ENCODE data around the gene ZDHHC8.

DNA sequence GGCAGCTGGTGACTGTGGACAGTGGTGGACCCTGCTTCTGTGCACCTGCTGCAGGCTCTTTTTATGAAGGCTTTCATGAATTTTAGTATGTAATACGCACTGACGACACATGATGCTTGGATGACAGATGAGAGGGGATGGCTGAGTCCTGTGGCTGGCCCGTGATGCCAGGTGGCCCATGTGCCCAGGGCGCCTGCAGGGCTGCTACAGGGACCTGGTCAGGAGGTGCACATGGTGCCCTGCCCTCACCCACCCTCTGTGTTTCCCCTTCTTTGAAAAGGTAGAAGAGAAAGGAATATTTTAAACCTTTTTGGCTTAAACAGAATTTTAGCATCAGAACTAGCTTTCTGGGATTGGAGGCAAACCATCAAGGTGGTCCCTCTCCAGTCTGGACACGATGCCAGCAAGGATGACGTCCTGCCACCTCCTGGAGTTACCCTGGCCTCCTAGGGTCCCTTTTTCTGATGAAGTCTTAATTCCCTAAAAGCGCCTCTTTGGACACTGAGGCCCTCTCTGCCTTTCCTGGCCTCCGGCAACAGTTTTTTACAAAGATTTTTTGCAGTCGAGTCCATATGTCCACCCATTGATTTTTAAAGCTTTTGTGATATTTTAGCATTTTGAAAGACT is 21.1 kb upstream of the ZDHHC8 start:
- TF ChIP-seq EZH2 (IDR thresholded peaks at IDR 0.05; ENCODE audit: borderline replicate concordance, low read depth, low read length, severe bottlenecking) (no peak), CTCF (IDR thresholded peaks at IDR 0.05; ENCODE audit: borderline replicate concordance, extremely low read depth, low read length, poor library complexity, severe bottlenecking) (no peak)
